Esophagus (tissue), 2 donors: ENCODE data around the gene CCSER1. TPM values are rescaled to one million over a fixed set of nuclear protein-coding genes. Genes with fewer than 3 reads are reported as not detected.

Experiments
- H3K27ac ChIP-seq, 2 donors: one replicate each; pipeline ENCODE4 v1.5.1; 2013; ENCODE audit warnings: low read depth in 2 of 2, mild to moderate bottlenecking in 2 of 2, inconsistent platforms in 1 of 2, low read length in 1 of 2, moderate library complexity in 1 of 2
- H3K27me3 ChIP-seq, 2 donors: one replicate each; pipeline ENCODE4 v1.6.1; 2013; ENCODE audit warnings: low read length in 2 of 2, control low read depth in 1 of 2, mild to moderate bottlenecking in 1 of 2; ENCODE audit not compliant: insufficient read depth in 2 of 2, control insufficient read depth in 1 of 2
- H3K36me3 ChIP-seq, 2 donors: one replicate each; pipeline ENCODE4 v1.6.1; 2013; ENCODE audit warnings: low read length in 1 of 2; ENCODE audit not compliant: control insufficient read depth in 2 of 2, insufficient read depth in 2 of 2
- H3K4me1 ChIP-seq, 2 donors: one replicate each; pipeline ENCODE4 v1.6.1; 2013; ENCODE audit warnings: low read length in 1 of 2; ENCODE audit not compliant: control insufficient read depth in 2 of 2, insufficient read depth in 2 of 2
- H3K4me3 ChIP-seq, 2 donors: one replicate each; pipeline ENCODE4 v1.5.1; 2013; ENCODE audit warnings: low read length in 2 of 2, mild to moderate bottlenecking in 2 of 2, low read depth in 1 of 2, moderate library complexity in 1 of 2
- H3K9me3 ChIP-seq, 2 donors: one replicate each; pipeline ENCODE4 v1.6.1; 2013; ENCODE audit warnings: mild to moderate bottlenecking in 2 of 2, low read depth in 1 of 2, low read length in 1 of 2, moderate library complexity in 1 of 2; ENCODE audit not compliant: control insufficient read depth in 2 of 2, insufficient read depth in 1 of 2
- WGBS, 2 donors: extraction: QIAGEN DNeasy Blood & Tissue Kit; methylation state at CpG; one replicate each; pipeline ENCODE4 v1.1.7; 2013; 5-methylcytosine and 5-hydroxymethylcytosine counted together
- polyA plus RNA-seq, 2 donors: library from polyadenylated mRNA; stranded (reverse); fragments of 200-250 nt; gene quantifications; one replicate each; pipeline ENCODE4 v1.2.3, GENCODE V29; 2013
- donor health status: healthy with polysubstance abuse.
- donor health status: Bipolar disorder and iron deficiency.

CCSER1 gene
- polyA plus RNA-seq, 2 donors, result 0.35 to 0.87 TPM

DNA sequence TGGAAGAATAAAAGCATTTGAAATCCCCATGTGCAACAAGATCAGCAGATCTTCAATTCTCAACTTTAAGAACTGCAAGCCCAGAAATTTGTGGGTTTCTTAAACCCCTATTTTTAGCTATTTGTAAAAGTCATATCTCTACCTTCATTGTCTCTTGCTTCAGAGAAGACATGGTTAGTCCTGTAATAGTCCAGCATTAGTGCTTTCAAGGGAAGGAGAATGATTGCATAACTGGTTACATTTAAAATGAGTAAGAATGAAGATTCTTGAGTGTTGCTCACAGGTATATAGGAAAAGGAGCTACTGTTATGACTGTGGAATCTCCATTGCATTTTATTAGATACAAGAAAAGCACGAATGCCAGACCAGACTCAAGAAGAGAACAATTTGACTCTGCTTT lies 84.0 kb downstream of the CCSER1 start:
- Histone ChIP-seq H3K36me3 (no peaks in the 10 kb centered on the region), H3K27me3 (no peaks in the 10 kb centered on the region), H3K27ac (no peak overlapping the region), H3K9me3 (no peaks in the 10 kb centered on the region), H3K4me1 (no peaks in the 10 kb centered on the region), H3K4me3 (no peak overlapping the region)
- WGBS, 2 donors, result 85 to 88% methylated on average over 1 of the region's 1 CpG

DNA sequence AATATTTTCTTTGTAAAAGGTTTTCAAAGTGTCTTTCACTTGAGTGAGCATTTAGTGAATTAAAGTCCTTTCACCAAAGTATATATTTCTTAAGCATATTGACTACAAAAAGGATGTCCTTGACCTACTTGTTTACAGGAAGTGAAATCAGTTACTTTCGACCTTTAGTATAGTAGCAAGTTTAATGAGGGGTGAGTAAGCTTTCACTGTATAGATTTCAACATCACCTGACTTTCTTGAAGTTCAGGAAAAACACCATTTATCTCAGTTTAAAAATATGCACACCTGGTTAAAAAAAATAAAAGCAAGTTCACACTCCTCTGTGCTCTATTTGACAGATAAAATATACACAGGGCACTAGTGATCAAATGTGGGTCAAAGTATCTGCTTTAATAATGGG lies 88.1 kb downstream of the CCSER1 start:
- Histone ChIP-seq H3K27ac (no peak overlapping the region), H3K27me3 (no peaks in the 10 kb centered on the region)
- WGBS, 2 donors, result 26% methylated on average over 1 of the region's 1 CpG

DNA sequence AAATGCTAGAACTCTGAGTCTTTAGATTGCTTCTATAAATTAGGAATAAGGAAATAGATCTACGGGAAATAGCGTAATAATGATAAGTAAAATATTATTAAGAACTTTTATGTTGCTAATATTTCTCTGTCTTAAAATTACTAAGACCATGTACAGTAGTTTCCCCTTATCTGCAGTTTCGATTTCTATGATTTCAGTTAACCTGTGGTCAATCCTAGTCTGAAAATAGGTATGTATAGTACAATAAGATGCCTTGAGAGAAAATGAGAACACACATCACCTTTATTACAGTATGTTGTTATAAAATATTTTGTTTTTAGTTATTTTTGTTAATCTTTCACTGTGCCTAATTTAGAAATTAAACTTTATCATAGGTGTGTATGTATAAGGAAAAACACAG lies 92.6 kb downstream of the CCSER1 start:
- no peaks in the 10 kb centered on the region for H3K4me1 ChIP-seq
- 92 to 93% methylated on average over 3 of the region's 3 CpGs for WGBS, 2 donors
- H3K36me3 ChIP-seq, result no peaks in the 10 kb centered on the region
- H3K4me3 ChIP-seq, result no peak overlapping the region
- no peak overlapping the region for H3K27ac ChIP-seq
- H3K9me3 ChIP-seq, result no peaks in the 10 kb centered on the region
- peaks cover 0 to 2% of the 10 kb centered on the region in 2 donors for H3K27me3 ChIP-seq

More for the DNA sequence above, 88.1 kb downstream of the CCSER1 start:
- Histone ChIP-seq H3K4me3 (no peak overlapping the region), H3K4me1 (no peaks in the 10 kb centered on the region), H3K36me3 (no peaks in the 10 kb centered on the region), H3K9me3 (no peaks in the 10 kb centered on the region)

DNA sequence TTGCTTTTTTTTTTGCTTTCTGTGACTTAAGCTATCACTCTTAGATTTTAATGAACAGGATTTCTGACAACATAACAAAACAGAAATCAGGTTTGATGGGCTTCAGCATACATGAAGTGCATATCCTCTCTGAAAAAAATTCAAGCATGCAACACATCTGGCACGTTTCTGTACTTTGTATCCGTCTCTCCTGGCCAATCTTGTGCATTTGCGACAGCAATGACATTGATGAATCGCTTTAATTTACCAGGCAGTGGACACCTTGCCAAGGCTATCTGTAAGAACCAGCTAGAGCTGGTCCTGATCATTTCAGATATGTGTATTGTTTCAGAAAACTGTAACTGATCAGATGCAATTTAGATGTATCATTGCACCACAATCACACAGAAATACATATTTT lies 93.3 kb downstream of the CCSER1 start:
- H3K27me3 ChIP-seq, result peaks cover 0 to 2% of the 10 kb centered on the region in 2 donors
- H3K36me3 ChIP-seq, result no peaks in the 10 kb centered on the region
- H3K4me1 ChIP-seq, result no peaks in the 10 kb centered on the region
- H3K27ac ChIP-seq, result no peak overlapping the region
- no peaks in the 10 kb centered on the region for H3K9me3 ChIP-seq
- WGBS, 2 donors, result 41 to 47% methylated on average over 4 of the region's 4 CpGs
- H3K4me3 ChIP-seq, result no peak overlapping the region

DNA sequence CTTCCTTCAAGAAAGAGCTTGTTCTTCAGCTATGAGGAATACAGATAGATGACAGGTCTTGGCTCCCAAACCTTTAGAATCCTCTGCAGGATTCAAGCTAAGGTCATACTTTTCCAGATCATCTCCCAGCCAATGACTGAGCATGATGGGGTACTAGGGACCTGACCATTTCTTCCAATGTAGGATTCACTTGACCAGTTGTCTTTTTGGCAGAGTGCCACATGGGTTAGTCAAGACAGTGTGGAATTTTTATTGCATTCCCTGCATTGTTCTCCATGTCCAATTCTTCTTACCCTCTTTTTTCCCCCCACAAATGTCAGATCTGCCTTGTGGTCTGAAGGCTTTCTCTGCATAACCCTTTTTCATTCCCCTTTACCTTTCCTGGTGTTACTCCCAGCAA lies 99.5 kb downstream of the CCSER1 start:
- Histone ChIP-seq H3K4me1 (no peaks in the 10 kb centered on the region), H3K4me3 (no peak overlapping the region), H3K27me3 (no peaks in the 10 kb centered on the region), H3K36me3 (no peaks in the 10 kb centered on the region), H3K27ac (no peak overlapping the region), H3K9me3 (no peaks in the 10 kb centered on the region)

DNA sequence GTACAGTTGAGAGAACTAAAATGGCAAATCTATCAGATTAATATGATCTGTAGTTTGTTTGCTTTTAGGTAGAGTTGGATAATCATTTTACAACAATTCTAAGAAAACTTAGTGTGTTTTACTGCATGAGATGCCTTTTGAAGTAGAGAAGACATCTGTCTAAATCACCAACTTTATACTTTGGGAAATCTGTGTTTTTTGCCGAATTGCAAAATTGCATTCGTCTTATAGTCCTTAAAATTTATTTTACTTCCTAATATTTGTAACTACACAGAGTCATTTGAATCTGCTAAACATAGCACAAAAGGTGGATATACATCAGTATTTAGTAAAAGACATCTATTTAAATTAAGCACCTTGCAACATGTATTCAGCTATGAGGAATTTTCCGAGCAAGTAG lies 100.0 kb downstream of the CCSER1 start:
- 93 to 96% methylated on average over 3 of the region's 3 CpGs for WGBS, 2 donors
- Histone ChIP-seq H3K36me3 (no peaks in the 10 kb centered on the region), H3K9me3 (no peaks in the 10 kb centered on the region), H3K4me1 (no peaks in the 10 kb centered on the region), H3K27ac (no peak overlapping the region), H3K4me3 (no peak overlapping the region), H3K27me3 (no peaks in the 10 kb centered on the region)

DNA sequence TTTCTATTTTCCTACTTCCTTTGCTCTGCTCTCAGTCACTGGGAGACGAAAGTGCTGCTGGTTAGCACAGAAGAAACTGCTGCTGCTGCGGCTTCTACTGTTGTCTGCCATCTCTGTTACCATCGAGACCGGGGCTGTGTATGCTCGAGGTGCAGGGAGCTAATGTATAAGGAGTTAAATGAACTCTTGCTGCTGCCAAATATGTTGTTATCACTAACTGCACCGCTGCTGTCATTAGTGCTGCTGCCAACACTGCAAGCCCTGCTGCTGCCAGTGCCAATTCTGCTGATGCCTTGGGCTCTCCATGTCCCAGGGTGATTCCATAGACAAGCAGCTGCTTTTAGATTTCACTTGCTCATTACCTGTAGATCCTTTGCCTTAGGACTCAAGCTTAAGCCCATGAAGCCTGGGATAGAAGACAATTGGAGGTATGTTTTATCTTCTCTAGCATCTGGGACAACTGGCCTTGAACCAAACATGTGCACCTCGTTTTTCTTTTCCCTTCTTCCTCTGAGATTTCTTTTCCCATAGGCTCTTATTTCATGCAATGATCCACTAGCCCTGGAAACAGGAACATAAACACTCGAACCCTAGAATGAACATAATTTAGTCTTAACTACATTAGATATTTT lies 107.8 kb downstream of the CCSER1 start:
- no peaks in the 10 kb centered on the region for H3K4me1 ChIP-seq
- H3K9me3 ChIP-seq, result no peaks in the 10 kb centered on the region
- 58 to 59% methylated on average over 8 of the region's 8 CpGs for WGBS, 2 donors
- no peaks in the 10 kb centered on the region for H3K27me3 ChIP-seq
- H3K36me3 ChIP-seq, result no peaks in the 10 kb centered on the region
- no peak overlapping the region for H3K4me3 ChIP-seq
- H3K27ac ChIP-seq, result no peak overlapping the region

DNA sequence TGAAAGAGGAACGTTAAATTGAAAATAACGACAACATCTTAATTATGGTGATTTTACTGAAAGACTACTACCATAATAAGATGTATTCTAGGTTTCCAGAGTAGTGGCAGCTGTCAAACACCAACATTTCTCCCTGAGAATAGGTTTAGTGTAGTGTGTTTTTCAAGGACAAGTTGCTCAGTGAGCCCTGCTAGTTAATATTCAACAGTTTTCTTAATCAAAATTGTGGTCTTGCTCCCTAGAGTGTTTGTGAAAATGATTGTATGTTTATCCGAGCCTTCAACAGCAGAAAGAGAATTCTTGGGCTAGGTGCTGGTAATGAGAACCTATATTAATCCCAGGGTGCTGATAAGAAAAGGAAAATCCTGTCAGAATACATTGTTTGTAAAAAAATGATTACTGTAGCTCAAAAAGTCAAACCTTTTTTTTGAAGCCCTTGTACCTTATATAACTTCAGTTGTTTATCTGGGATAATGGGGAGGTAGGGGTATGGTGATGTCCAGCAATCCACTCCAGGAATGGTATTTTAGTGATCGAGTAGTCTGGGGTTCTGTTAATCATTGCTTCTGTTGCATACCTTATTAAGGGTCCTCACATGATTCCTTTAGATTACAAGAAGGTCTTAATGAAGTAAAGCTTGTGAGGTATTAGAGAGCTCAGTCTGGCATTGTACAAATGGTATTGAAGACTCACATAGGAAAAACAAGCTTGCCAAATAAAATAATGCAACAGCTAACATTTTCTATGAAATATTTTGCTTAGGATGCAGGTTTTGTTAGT lies 110.7 kb downstream of the CCSER1 start:
- Histone ChIP-seq H3K36me3 (no peaks in the 10 kb centered on the region), H3K4me3 (no peak overlapping the region), H3K9me3 (no peaks in the 10 kb centered on the region), H3K27ac (no peak overlapping the region), H3K4me1 (no peaks in the 10 kb centered on the region), H3K27me3 (no peaks in the 10 kb centered on the region)
- 80 to 83% methylated on average over 4 of the region's 4 CpGs for WGBS, 2 donors

DNA sequence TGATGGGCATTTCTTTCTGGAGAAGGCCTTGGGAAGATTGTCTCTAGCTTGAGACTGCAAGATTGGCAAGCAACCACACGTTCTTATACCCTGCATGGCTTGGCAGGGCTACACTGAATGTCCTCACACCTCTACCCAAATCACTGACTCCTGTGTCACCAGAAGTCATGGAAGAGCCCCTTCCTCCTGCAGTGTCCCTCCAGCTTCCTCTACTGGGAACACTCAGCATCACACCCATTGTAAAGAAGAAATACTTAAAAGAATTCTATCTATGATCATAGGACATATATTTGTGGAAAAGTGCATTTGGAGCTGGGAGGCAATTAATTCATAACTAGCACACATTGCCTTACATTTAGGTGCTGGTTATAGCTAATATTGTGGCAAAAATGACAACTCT lies 113.1 kb downstream of the CCSER1 start:
- 50 to 52% methylated on average over 1 of the region's 1 CpG for WGBS, 2 donors
- no peaks in the 10 kb centered on the region for H3K36me3 ChIP-seq
- no peak overlapping the region for H3K4me3 ChIP-seq
- H3K4me1 ChIP-seq, result no peaks in the 10 kb centered on the region
- H3K27ac ChIP-seq, result no peak overlapping the region
- H3K9me3 ChIP-seq, result no peaks in the 10 kb centered on the region
- H3K27me3 ChIP-seq, result no peaks in the 10 kb centered on the region

DNA sequence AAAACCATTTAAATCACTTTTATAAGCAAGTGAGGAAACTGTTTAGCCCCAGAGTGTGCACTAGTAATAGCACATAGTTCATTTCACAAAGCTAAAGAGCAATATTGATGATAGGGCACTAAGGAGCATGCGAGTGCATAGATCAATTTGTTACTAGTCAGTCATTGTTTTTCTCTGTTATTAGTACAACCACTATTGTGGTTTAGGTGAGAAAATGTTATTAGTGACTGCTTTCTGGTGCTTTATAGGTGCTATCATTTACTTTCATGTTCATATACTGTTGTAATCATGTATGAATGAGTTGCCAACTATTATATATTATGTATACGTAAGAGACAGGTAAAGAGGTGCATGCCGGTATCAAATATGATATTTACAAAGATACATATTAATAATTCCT lies 113.8 kb downstream of the CCSER1 start:
- H3K27ac ChIP-seq, result no peak overlapping the region
- H3K9me3 ChIP-seq, result no peaks in the 10 kb centered on the region
- H3K4me1 ChIP-seq, result no peaks in the 10 kb centered on the region
- WGBS, 2 donors, result 89 to 94% methylated on average over 3 of the region's 3 CpGs
- H3K27me3 ChIP-seq, result no peaks in the 10 kb centered on the region
- H3K4me3 ChIP-seq, result no peak overlapping the region
- H3K36me3 ChIP-seq, result no peaks in the 10 kb centered on the region
